Cardiac fibroblast (primary cell): ENCODE results near the gene BIRC2.
A peak's percentile ranks its signal among the peaks of the same experiment; 100 is the strongest.

Source experiments
- DNase-seq, 2 donors: peaks; one replicate each; pipeline versions ENCODE4 v3.0.0 to v3.0.0-alpha.2; 2010; ENCODE audit warnings: low read depth in 2 of 2
- H3K4me3 ChIP-seq, 2 donors: replicated peaks in 1 of 2; 1 replicate in 1 of 2; 2 replicates in 1 of 2; pipeline ENCODE4 v1.5.1; 2011; ENCODE audit warnings: low read depth in 2 of 2, low read length in 2 of 2, mild to moderate bottlenecking in 2 of 2, moderate library complexity in 1 of 2
- CTCF ChIP-seq: IDR thresholded peaks from one replicate; pipeline ENCODE4 v1.5.1; 2011; ENCODE audit warnings: low read depth, mild to moderate bottlenecking, low read length, inconsistent platforms

BIRC2 gene

GRCh38 chr11:102347462-102348370 is 702 bp downstream of the BIRC2 start:
- no peak for TF ChIP-seq CTCF
- H3K4me3 ChIP-seq, result peak overlapping the region; percentile 80 to 82
- peak; percentile 48 to 52 for DNase-seq

GRCh38 chr11:102357116-102357515 is 10.1 kb downstream of the BIRC2 start:
- H3K4me3 ChIP-seq, result no peak overlapping the region
- TF ChIP-seq CTCF, result no peak
- no peak for DNase-seq

- H3K4me3 ChIP-seq, result no peak overlapping the region
- DNase-seq, result no peak
- TF ChIP-seq CTCF, result no peak
Observed at GRCh38 chr11:102359372-102359771, 12.4 kb downstream of the BIRC2 start.

GRCh38 chr11:102360681-102361080 is 13.7 kb downstream of the BIRC2 start:
- no peak for TF ChIP-seq CTCF
- H3K4me3 ChIP-seq, result no peak overlapping the region
- no peak for DNase-seq

- H3K4me3 ChIP-seq, result no peak overlapping the region
- no peak for DNase-seq
- TF ChIP-seq CTCF, result no peak
Observed at GRCh38 chr11:102361086-102362031, 14.3 kb downstream of the BIRC2 start.

- no peak overlapping the region for H3K4me3 ChIP-seq
- no peak for TF ChIP-seq CTCF
- no peak for DNase-seq
Observed at GRCh38 chr11:102364991-102365390, 18.0 kb downstream of the BIRC2 start.
